NB4 (cell line): Measurements from ENCODE around the gene PDE7B.

Experiments used
- DNase-seq: peaks from one replicate; pipeline ENCODE4 v3.0.0; 2010; ENCODE audit warnings: low read depth
- H3K4me3 ChIP-seq: one replicate; pipeline ENCODE4 v1.5.1; 2011; ENCODE audit warnings: mild to moderate bottlenecking, low read depth, low read length, moderate library complexity
- CTCF ChIP-seq: IDR thresholded peaks from one replicate; pipeline ENCODE4 v1.5.1; 2012; ENCODE audit warnings: low read depth, low read length
- MAX ChIP-seq: IDR thresholded peaks from 2 replicates; pipeline ENCODE4 v1.6.1; 2011; ENCODE audit warnings: low read depth, low read length
- MYC ChIP-seq: IDR thresholded peaks from 2 replicates; pipeline ENCODE4 v1.6.1; 2011; ENCODE audit warnings: low read depth, low read length
- POLR2A ChIP-seq: IDR thresholded peaks from 2 replicates; pipeline ENCODE4 v1.6.1; 2011; ENCODE audit warnings: mild to moderate bottlenecking; ENCODE audit not compliant: insufficient read length; ENCODE audit errors: extremely low read depth

Gene PDE7B

GRCh38 chr6:135919026-135919425, 67.5 kb downstream of the PDE7B start:
- no peak overlapping the region for H3K4me3 ChIP-seq
- DNase-seq: no peak
- TF ChIP-seq POLR2A: no peak
- TF ChIP-seq MYC: no peak
- TF ChIP-seq CTCF: no peak
- no peak for TF ChIP-seq MAX

DNA sequence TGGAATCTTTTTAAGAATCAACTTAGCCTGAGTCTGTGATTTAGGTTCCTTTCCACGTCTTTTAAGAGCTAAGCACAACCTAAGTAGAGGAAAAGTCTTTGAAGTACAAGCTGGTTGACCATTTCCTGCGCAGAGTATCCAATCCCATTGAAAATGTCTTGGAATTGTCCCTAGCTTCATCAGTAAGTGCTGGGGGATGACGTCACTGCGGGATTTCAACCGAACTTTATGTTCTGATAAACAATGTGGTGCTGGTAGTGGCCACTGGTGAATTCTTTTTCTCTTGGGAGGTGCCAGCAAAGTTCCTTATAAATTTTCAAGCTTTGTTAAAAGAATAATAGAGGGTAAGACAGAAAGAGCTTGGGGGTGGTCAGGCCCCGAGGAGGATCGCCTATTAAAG, 69.2 kb downstream of the PDE7B start:
- TF ChIP-seq POLR2A: no peak
- no peak for TF ChIP-seq CTCF
- no peak for TF ChIP-seq MAX
- TF ChIP-seq MYC: no peak
- DNase-seq: no peak
- no peak overlapping the region for H3K4me3 ChIP-seq

- DNase-seq: no peak
- H3K4me3 ChIP-seq: no peak overlapping the region
- TF ChIP-seq CTCF (no peak), POLR2A (no peak), MYC (no peak), MAX (no peak)
These were observed 69.7 kb downstream of the PDE7B start for GRCh38 chr6:135921188-135921587.

- TF ChIP-seq MYC (no peak), POLR2A (no peak), CTCF (no peak)
- no peak overlapping the region for H3K4me3 ChIP-seq
- DNase-seq: peak; percentile 16
These were observed 70.7 kb downstream of the PDE7B start for GRCh38 chr6:135922174-135922573.

DNA sequence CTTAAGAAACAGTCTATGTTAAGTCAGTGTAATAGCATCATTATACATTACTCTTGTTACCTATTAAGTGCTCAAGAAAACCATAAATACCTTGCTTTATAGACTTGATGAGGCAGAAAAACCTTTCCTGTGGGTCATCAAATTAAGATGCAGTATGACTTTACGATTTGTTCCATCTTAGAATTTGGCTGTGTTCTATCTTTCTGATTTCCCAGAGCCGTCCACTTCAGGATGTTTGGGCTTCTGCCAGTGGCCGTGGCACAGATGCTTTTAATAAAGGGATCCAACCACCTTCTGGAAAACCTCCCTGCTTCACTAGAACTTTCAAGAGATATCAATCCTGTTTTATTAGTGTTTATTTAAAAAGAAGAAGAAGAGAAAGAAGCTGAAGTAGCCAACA, 71.2 kb downstream of the PDE7B start:
- TF ChIP-seq CTCF: no peak
- no peak for DNase-seq
- no peak overlapping the region for H3K4me3 ChIP-seq

- no peak for DNase-seq
- TF ChIP-seq MYC: no peak
- no peak for TF ChIP-seq CTCF
- TF ChIP-seq MAX: no peak
- TF ChIP-seq POLR2A: no peak
- no peak overlapping the region for H3K4me3 ChIP-seq
These were observed 81.2 kb downstream of the PDE7B start for GRCh38 chr6:135932651-135933050.
